Esophagus squamous epithelium (tissue), 4 donors: ENCODE data around the gene ENOX1.

Source experiments
- CTCF ChIP-seq, 6 experiments: fragments of 450-650 bp in 4 of 6; fragments of 200-600 bp in 2 of 6; sonication (generic) in 2 of 6; IDR thresholded peaks; one replicate each; pipeline ENCODE4 v1.5.1; 2016 to 2019; ENCODE audit warnings: antibody characterized with exemption in 6 of 6, mild to moderate bottlenecking in 4 of 6, moderate library complexity in 4 of 6
- POLR2A ChIP-seq, 4 donors: fragments of 450-650 bp; IDR thresholded peaks; one replicate each; pipeline ENCODE4 v1.6.1; 2017; ENCODE audit warnings: antibody characterized with exemption in 4 of 4, mild to moderate bottlenecking in 4 of 4, moderate library complexity in 3 of 4

GRCh38 chr13:43206838-43207237 lies 579.9 kb downstream of the ENOX1 start:
- TF ChIP-seq CTCF (IDR thresholded peaks at IDR 0.05) (no peak), POLR2A (IDR thresholded peaks at IDR 0.05) (no peak)
